ENCODE results near the gene SLC25A21. TPM values are rescaled to one million over a fixed set of nuclear protein-coding genes. Genes with fewer than 3 reads are reported as not detected.

Gene SLC25A21
- total RNA-seq, 1 experiment from 2014 or later, result 2.1 TPM

GRCh38 chr14:36967892-36968555 is 204.4 kb downstream of the SLC25A21 start:
- no peak overlapping the region for H3K4me3 ChIP-seq (ENCODE audit: low read depth in 2 of 2, low read length in 2 of 2)
- in situ Hi-C loops (cut with HindIII; ENCODE audit: low pct_unique_long_range_greater_than_20kb, low sequenced_read_pairs) (no loop called here), intact Hi-C loops (cut with micrococcal nuclease; ENCODE audit: unreplicated experiment) (no loop called here)
- no TSS peak for BruUV-seq (replicated peaks)
- CTCF ChIA-PET, result no interaction called here
- no peaks in the 10 kb centered on the region; the same call in 1 of the 2 replicates for H3K36me3 ChIP-seq (ENCODE audit: control insufficient read depth, insufficient read depth, low read length)
- no peaks in the 10 kb centered on the region for H3K4me1 ChIP-seq (ENCODE audit: control insufficient read depth, insufficient read depth, low read length)
- TF ChIP-seq SIN3A (IDR thresholded peaks at IDR 0.05; ENCODE audit: borderline replicate concordance, insufficient read depth, low read depth, low read length), result no peak
- no peak for TF ChIP-seq TCF7L2 (IDR thresholded peaks at IDR 0.05; ENCODE audit: low read depth, low read length)
- no peak for TF ChIP-seq REST (IDR thresholded peaks at IDR 0.05; ENCODE audit: insufficient read depth in 1 of 2, low read depth in 2 of 2, low read length in 1 of 2)
- no peak for TF ChIP-seq CTCF (IDR thresholded peaks at IDR 0.05)
- TF ChIP-seq POLR2AphosphoS5 (IDR thresholded peaks at IDR 0.05; ENCODE audit: low read depth, low read length), result no peak
- POLR2A ChIA-PET, result no interaction called here
- H3K27ac ChIP-seq (ENCODE audit: low read length), result no peak overlapping the region
- no peaks in the 10 kb centered on the region for H3K27me3 ChIP-seq (ENCODE audit: control insufficient read depth, insufficient read depth, low read length)
- no peak for ATAC-seq
- no peaks in the 10 kb centered on the region for H3K9me3 ChIP-seq (ENCODE audit: control insufficient read depth, insufficient read depth, low read depth, low read length)
- no peak for DNase-seq (ENCODE audit: low read depth, low spot score)

GRCh38 chr14:36955967-36956366 is 216.4 kb downstream of the SLC25A21 start:
- Histone ChIP-seq H3K4me3 (ENCODE audit: low read depth in 2 of 2, low read length in 2 of 2) (no peak overlapping the region), H3K9me3 (ENCODE audit: control insufficient read depth, insufficient read depth, low read depth, low read length) (no peaks in the 10 kb centered on the region), H3K27ac (ENCODE audit: low read length) (no peak overlapping the region), H3K4me1 (ENCODE audit: control insufficient read depth, insufficient read depth, low read length) (no peaks in the 10 kb centered on the region), H3K36me3 (ENCODE audit: control insufficient read depth, insufficient read depth, low read length) (no peaks in the 10 kb centered on the region), H3K27me3 (ENCODE audit: control insufficient read depth, insufficient read depth, low read length) (no peaks in the 10 kb centered on the region)
- CTCF ChIA-PET, result no interaction called here
- in situ Hi-C loops (cut with HindIII; ENCODE audit: low pct_unique_long_range_greater_than_20kb, low sequenced_read_pairs), result no loop called here
- ATAC-seq, result no peak
- intact Hi-C loops (cut with micrococcal nuclease; ENCODE audit: unreplicated experiment), result no loop called here
- POLR2A ChIA-PET, result no interaction called here
- DNase-seq (ENCODE audit: low read depth, low spot score), result no peak
- no TSS peak for BruUV-seq (replicated peaks)
- TF ChIP-seq TCF7L2 (IDR thresholded peaks at IDR 0.05; ENCODE audit: low read depth, low read length), result no peak
- TF ChIP-seq CTCF (IDR thresholded peaks at IDR 0.05), result no peak
- no peak for TF ChIP-seq POLR2AphosphoS5 (IDR thresholded peaks at IDR 0.05; ENCODE audit: low read depth, low read length)
- TF ChIP-seq REST (IDR thresholded peaks at IDR 0.05; ENCODE audit: insufficient read depth in 1 of 2, low read depth in 2 of 2, low read length in 1 of 2), result no peak
- no peak for TF ChIP-seq SIN3A (IDR thresholded peaks at IDR 0.05; ENCODE audit: borderline replicate concordance, insufficient read depth, low read depth, low read length)
